CD4-positive, CD25-positive, alpha-beta regulatory T cell (primary cell): ENCODE measurements around the gene IGFALS. TPM values are rescaled to one million over a fixed set of nuclear protein-coding genes. Genes with fewer than 3 reads are reported as not detected.

Experiments used
- ATAC-seq, 2 donors: fragments of 150-1000 bp; cut with Tn5 transposase; one replicate each; pipeline ENCODE4 v1.10.0; 2021; ENCODE audit warnings: low read depth in 2 of 2, moderate number of reproducible peaks in 2 of 2, moderate library complexity in 1 of 2
- DNase-seq, 3 donors: peaks; one replicate each; pipeline versions ENCODE4 v3.0.0 to v3.0.0-alpha.2; 2012 to 2022; ENCODE audit warnings: mixed read lengths in 1 of 3
- H3K27ac ChIP-seq: one replicate; pipeline ENCODE4 v1.7.0; 2013; ENCODE audit warnings: mild to moderate bottlenecking, low read length; ENCODE audit not compliant: insufficient read depth, poor library complexity, severe bottlenecking
- H3K27me3 ChIP-seq: one replicate; pipeline ENCODE4 v1.7.0; 2013; ENCODE audit warnings: low read length; ENCODE audit not compliant: control insufficient read depth, insufficient read depth
- H3K36me3 ChIP-seq: one replicate; pipeline ENCODE4 v1.7.0; 2013; ENCODE audit warnings: mild to moderate bottlenecking, low read length, moderate library complexity; ENCODE audit not compliant: control insufficient read depth, insufficient read depth
- H3K4me1 ChIP-seq: 2 replicates; pipeline ENCODE4 v1.7.0; 2013; ENCODE audit warnings: mild to moderate bottlenecking, low read length; ENCODE audit not compliant: insufficient read depth, control insufficient read depth, poor library complexity, severe bottlenecking
- H3K4me3 ChIP-seq: one replicate; pipeline ENCODE4 v1.7.0; 2013; ENCODE audit warnings: low read depth, mild to moderate bottlenecking, low read length, moderate library complexity
- H3K9me3 ChIP-seq, 2 experiments: 1 replicate in 1 of 2; 2 replicates in 1 of 2; pipeline ENCODE4 v1.7.0; 2013; ENCODE audit warnings: low read length in 2 of 2, mild to moderate bottlenecking in 1 of 2, moderate library complexity in 1 of 2; ENCODE audit not compliant: control insufficient read depth in 2 of 2
- H3K27ac Mint-ChIP-seq, 3 donors: one replicate each; pipeline ENCODE4 v1.8.0; 2020 to 2022; ENCODE audit warnings: mild to moderate bottlenecking in 3 of 3, mixed read lengths in 3 of 3, moderate library complexity in 2 of 3
- H3K27me3 Mint-ChIP-seq: one replicate; pipeline ENCODE4 v1.8.0; 2022; ENCODE audit warnings: mild to moderate bottlenecking, mixed read lengths
- H3K36me3 Mint-ChIP-seq: one replicate; pipeline ENCODE4 v1.8.0; 2020; ENCODE audit warnings: mixed read lengths
- H3K4me1 Mint-ChIP-seq, 4 donors: one replicate each; pipeline ENCODE4 v1.8.0; 2020 to 2022; ENCODE audit warnings: mixed read lengths in 4 of 4, mild to moderate bottlenecking in 1 of 4
- H3K4me3 Mint-ChIP-seq, 4 donors: one replicate each; pipeline ENCODE4 v1.8.0; 2020 to 2022; ENCODE audit warnings: mild to moderate bottlenecking in 4 of 4, mixed read lengths in 4 of 4, moderate library complexity in 3 of 4
- H3K9me3 Mint-ChIP-seq, 7 donors: one replicate each; pipeline ENCODE4 v1.8.0; 2020 to 2022; ENCODE audit warnings: mixed read lengths in 7 of 7, mild to moderate bottlenecking in 3 of 7, moderate library complexity in 2 of 7
- polyA plus RNA-seq, 4 donors: library from polyadenylated mRNA; unstranded; fragments of 300-500 nt; fragmentation: Illumina TruSeq; gene quantifications; one replicate each; pipeline ENCODE4 v1.2.3, GENCODE V29; 2021
- total RNA-seq: library from RNA; stranded (reverse); gene quantifications from one replicate; pipeline ENCODE4 v1.2.3, GENCODE V29; 2022

Gene IGFALS
- total and polyA plus RNA-seq, 5 donors from 2014 or later: 0.24 to 0.84 TPM; not detected in 3

DNA sequence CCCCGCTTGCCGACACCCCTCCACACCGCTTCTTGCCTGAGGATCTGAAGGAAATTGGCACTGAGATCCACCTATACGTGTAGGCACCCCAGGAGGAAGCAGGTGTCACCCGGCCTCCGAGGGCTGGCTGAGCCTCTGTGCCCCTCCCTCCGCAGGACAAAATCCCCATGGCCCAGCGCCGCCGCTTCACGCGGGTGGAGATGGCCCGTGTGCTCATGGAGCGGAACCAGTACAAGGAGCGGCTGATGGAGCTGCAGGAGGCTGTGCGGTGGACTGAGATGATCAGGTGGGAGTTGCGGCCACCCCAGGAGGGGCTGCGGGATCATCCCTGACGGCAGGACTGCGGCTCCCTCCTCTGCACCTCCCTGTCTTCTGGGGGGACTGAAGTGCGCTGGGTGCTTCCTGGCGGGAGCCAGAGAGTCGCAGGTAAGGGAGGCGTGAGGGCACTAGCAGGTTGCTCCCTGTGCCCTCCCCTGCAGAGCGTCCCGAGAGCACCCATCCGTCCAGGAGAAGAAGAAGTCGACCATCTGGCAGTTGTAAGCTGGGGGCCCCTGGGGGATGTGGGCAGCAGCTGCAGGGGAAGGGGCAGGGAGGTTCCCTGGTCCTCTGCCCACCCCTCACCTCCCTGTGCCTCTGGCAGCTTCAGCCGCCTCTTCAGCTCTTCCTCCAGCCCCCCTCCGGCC lies 31.2 kb downstream of the IGFALS start:
- Histone ChIP-seq H3K9me3 (no peaks in the 10 kb centered on the region), H3K36me3 (peaks cover 28% of the 10 kb centered on the region), H3K4me3 (no peak overlapping the region), H3K27ac (no peak overlapping the region), H3K27me3 (no peaks in the 10 kb centered on the region), H3K4me1 (no peaks in the 10 kb centered on the region)
- Mint-ChIP-seq H3K4me1 (no peaks in the 10 kb centered on the region), H3K9me3 (peaks cover 0 to 2% (median 0%) of the 10 kb centered on the region in 7 donors), H3K27ac (no peak overlapping the region), H3K4me3 (no peak overlapping the region), H3K36me3 (peaks cover 6% of the 10 kb centered on the region), H3K27me3 (no peaks in the 10 kb centered on the region)
- DNase-seq (no peak), ATAC-seq (no peak)

DNA sequence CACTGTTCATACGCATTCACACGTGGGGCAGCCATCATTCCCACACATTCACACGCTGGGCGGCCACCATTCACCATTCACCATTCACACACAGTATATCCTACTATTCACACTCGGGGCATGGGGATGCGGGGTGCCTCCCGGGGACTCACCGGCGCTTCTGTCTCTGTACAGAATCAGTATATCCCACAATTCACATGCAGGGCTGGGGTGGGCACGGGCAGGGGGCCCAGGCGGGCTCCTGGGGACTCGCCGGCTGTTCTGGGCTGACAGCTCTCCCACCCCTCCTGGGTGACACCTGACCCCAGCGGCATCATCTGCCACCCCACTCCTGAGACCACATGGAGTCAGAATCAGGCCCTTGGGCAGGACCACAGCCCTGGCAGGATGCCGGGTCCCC lies 31.8 kb downstream of the IGFALS start:
- H3K27ac ChIP-seq: no peak overlapping the region
- peaks cover 28% of the 10 kb centered on the region for H3K36me3 ChIP-seq
- Mint-ChIP-seq H3K9me3 (peaks cover 0 to 2% (median 0%) of the 10 kb centered on the region in 7 donors), H3K27me3 (no peaks in the 10 kb centered on the region), H3K4me1 (peaks cover 0 to 3% (median 0%) of the 10 kb centered on the region in 4 donors), H3K4me3 (no peak overlapping the region), H3K27ac (no peak overlapping the region), H3K36me3 (peaks cover 6% of the 10 kb centered on the region)
- ATAC-seq (no peak), DNase-seq (no peak)
- H3K27me3 ChIP-seq: no peaks in the 10 kb centered on the region
- H3K4me1 ChIP-seq: no peaks in the 10 kb centered on the region
- no peak overlapping the region for H3K4me3 ChIP-seq
- H3K9me3 ChIP-seq: no peaks in the 10 kb centered on the region

GRCh38 chr16:1760911-1761310 lies 32.6 kb downstream of the IGFALS start:
- peaks cover 0 to 2% (median 0%) of the 10 kb centered on the region in 7 donors for H3K9me3 Mint-ChIP-seq
- Histone ChIP-seq H3K36me3 (peaks cover 25% of the 10 kb centered on the region), H3K4me1 (no peaks in the 10 kb centered on the region), H3K27me3 (no peaks in the 10 kb centered on the region), H3K27ac (no peak overlapping the region), H3K9me3 (no peaks in the 10 kb centered on the region), H3K4me3 (no peak overlapping the region)
- ATAC-seq (no peak), DNase-seq (no peak)
- H3K27me3 Mint-ChIP-seq: no peaks in the 10 kb centered on the region
- peaks cover 6% of the 10 kb centered on the region for H3K36me3 Mint-ChIP-seq
- H3K4me1 Mint-ChIP-seq: peaks cover 0 to 6% (median 0%) of the 10 kb centered on the region in 4 donors
- peak overlapping the region in 1 of 3 donors; percentile 33 for H3K27ac Mint-ChIP-seq
- H3K4me3 Mint-ChIP-seq: no peak overlapping the region

DNA sequence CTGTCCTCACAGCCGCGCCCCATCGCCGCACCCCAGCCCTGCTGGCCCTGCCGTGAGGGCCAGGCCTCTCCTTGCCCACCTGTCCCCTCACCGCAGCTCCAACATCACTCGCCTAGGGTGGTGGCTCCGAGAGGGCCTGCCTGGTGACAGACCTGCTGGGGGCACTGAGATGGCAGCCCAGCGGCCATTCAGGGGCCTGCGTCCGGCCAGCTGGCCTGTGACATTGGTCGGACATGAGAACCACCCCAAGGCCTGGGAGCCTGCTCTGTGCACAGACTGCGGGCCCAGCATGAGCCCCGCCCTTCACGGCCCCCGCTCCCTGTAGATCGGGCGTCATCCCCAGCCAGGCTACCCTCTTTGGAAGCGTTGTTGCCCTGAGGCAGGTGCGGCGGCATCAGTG lies 34.0 kb downstream of the IGFALS start:
- peaks cover 0 to 2% (median 0%) of the 10 kb centered on the region in 7 donors for H3K9me3 Mint-ChIP-seq
- Histone ChIP-seq H3K4me3 (no peak overlapping the region), H3K27ac (no peak overlapping the region), H3K4me1 (no peaks in the 10 kb centered on the region), H3K27me3 (no peaks in the 10 kb centered on the region), H3K9me3 (no peaks in the 10 kb centered on the region), H3K36me3 (peaks cover 15% of the 10 kb centered on the region)
- DNase-seq (no peak), ATAC-seq (no peak)
- H3K27me3 Mint-ChIP-seq: no peaks in the 10 kb centered on the region
- H3K36me3 Mint-ChIP-seq: peaks cover 12% of the 10 kb centered on the region
- H3K4me1 Mint-ChIP-seq: peaks cover 0 to 7% (median 0%) of the 10 kb centered on the region in 4 donors
- H3K27ac Mint-ChIP-seq: no peak overlapping the region
- no peak overlapping the region for H3K4me3 Mint-ChIP-seq

DNA sequence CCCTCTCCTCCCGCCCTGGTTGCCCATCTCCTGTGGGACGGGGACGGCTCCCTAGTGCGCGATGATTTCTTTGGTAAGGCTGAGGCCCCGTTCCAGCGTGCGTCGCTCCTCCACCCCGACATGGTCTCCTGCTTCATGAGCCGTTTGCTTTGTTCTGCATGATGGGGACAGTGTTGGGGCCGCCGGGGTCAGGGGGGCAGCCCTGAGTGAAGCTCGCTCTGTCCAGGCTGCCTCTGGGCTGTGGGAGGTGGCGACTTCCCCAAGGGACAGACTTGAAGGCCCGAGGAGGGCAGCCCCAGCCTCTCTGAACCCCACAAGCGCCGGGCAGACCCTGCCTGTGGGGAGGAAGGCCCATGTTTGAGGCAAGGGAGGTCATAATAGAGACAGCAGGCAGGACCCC lies 34.6 kb downstream of the IGFALS start:
- H3K9me3 ChIP-seq: no peaks in the 10 kb centered on the region
- H3K4me3 ChIP-seq: no peak overlapping the region
- ATAC-seq (no peak), DNase-seq (no peak)
- H3K4me3 Mint-ChIP-seq: no peak overlapping the region
- H3K27ac Mint-ChIP-seq: no peak overlapping the region
- no peaks in the 10 kb centered on the region for H3K27me3 Mint-ChIP-seq
- peaks cover 0 to 2% (median 0%) of the 10 kb centered on the region in 7 donors for H3K9me3 Mint-ChIP-seq
- H3K27ac ChIP-seq: no peak overlapping the region
- no peaks in the 10 kb centered on the region for H3K27me3 ChIP-seq
- H3K4me1 Mint-ChIP-seq: peaks cover 0 to 7% (median 0%) of the 10 kb centered on the region in 4 donors
- no peaks in the 10 kb centered on the region for H3K4me1 ChIP-seq
- peaks cover 11% of the 10 kb centered on the region for H3K36me3 ChIP-seq
- H3K36me3 Mint-ChIP-seq: peaks cover 12% of the 10 kb centered on the region

- H3K27me3 Mint-ChIP-seq: no peaks in the 10 kb centered on the region
- peaks cover 0 to 2% (median 0%) of the 10 kb centered on the region in 7 donors for H3K9me3 Mint-ChIP-seq
- no peaks in the 10 kb centered on the region for H3K9me3 ChIP-seq
- no peaks in the 10 kb centered on the region for H3K27me3 ChIP-seq
- H3K4me3 Mint-ChIP-seq: no peak overlapping the region
- H3K4me3 ChIP-seq: no peak overlapping the region
- DNase-seq (no peak), ATAC-seq (no peak)
- H3K36me3 Mint-ChIP-seq: peaks cover 12% of the 10 kb centered on the region
- no peak overlapping the region for H3K27ac Mint-ChIP-seq
- peaks cover 15% of the 10 kb centered on the region for H3K36me3 ChIP-seq
- no peaks in the 10 kb centered on the region for H3K4me1 ChIP-seq
- peaks cover 0 to 7% (median 1%) of the 10 kb centered on the region in 4 donors for H3K4me1 Mint-ChIP-seq
- H3K27ac ChIP-seq: no peak overlapping the region
Observed at GRCh38 chr16:1757714-1758461, 35.6 kb downstream of the IGFALS start.

- H3K27ac Mint-ChIP-seq: no peak overlapping the region
- H3K27me3 Mint-ChIP-seq: no peaks in the 10 kb centered on the region
- Histone ChIP-seq H3K4me3 (no peak overlapping the region), H3K27me3 (no peaks in the 10 kb centered on the region), H3K36me3 (peaks cover 24% of the 10 kb centered on the region), H3K4me1 (no peaks in the 10 kb centered on the region), H3K27ac (no peak overlapping the region), H3K9me3 (no peaks in the 10 kb centered on the region)
- H3K4me1 Mint-ChIP-seq: peaks cover 0 to 7% (median 2%) of the 10 kb centered on the region in 4 donors
- no peak for ATAC-seq
- peaks cover 11% of the 10 kb centered on the region for H3K36me3 Mint-ChIP-seq
- peaks cover 0 to 4% (median 0%) of the 10 kb centered on the region in 7 donors for H3K9me3 Mint-ChIP-seq
- no peak overlapping the region for H3K4me3 Mint-ChIP-seq
- no peak for DNase-seq
Observed at GRCh38 chr16:1754204-1754603, 39.3 kb downstream of the IGFALS start.
